ENCODE results near the gene UEVLD.

GRCh38 chr11:18611196-18611595 is 22.7 kb upstream of the UEVLD start:
- TF ChIP-seq POLR2AphosphoS5 (IDR thresholded peaks at IDR 0.05) (no peak), POLR2A (IDR thresholded peaks at IDR 0.05) (no peak), CTCF (IDR thresholded peaks at IDR 0.05) (no peak)
